ENCODE measurements around the gene CYFIP1. TPM values are rescaled to one million over a fixed set of nuclear protein-coding genes. Genes with fewer than 3 reads are reported as not detected.

CYFIP1 gene
- total RNA-seq, 1 experiment from 2014 or later, result 112 TPM

DNA sequence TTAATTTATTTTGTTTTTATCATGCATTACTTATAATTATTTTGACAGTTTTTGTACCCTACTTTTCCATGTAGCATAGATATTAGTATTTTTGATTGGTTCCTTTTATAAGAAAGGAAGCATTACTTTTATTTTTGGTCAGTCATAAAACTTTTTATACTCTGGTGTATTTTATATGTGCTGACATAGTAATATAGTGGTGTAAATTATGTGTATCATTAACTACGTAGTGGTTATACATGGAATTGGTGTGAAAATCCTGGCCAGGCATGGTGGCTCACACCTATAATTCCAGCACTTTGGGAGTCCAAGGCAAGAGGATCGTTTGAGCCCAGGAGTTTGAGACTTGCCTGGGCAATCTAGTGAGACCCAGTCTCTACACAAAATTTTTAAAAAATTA is 160.5 kb downstream of the CYFIP1 start:
- ChIA-PET CTCF (no interaction called here), POLR2A (ENCODE audit: low non-redundant PET) (no interaction called here)
- TF ChIP-seq, protein P1, sequence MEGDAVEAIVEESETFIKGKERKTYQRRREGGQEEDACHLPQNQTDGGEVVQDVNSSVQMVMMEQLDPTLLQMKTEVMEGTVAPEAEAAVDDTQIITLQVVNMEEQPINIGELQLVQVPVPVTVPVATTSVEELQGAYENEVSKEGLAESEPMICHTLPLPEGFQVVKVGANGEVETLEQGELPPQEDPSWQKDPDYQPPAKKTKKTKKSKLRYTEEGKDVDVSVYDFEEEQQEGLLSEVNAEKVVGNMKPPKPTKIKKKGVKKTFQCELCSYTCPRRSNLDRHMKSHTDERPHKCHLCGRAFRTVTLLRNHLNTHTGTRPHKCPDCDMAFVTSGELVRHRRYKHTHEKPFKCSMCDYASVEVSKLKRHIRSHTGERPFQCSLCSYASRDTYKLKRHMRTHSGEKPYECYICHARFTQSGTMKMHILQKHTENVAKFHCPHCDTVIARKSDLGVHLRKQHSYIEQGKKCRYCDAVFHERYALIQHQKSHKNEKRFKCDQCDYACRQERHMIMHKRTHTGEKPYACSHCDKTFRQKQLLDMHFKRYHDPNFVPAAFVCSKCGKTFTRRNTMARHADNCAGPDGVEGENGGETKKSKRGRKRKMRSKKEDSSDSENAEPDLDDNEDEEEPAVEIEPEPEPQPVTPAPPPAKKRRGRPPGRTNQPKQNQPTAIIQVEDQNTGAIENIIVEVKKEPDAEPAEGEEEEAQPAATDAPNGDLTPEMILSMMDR (conservative IDR thresholded peaks at IDR 0.05; ENCODE audit: low read depth, low read length), result no peak
- TF ChIP-seq EZH2 (IDR thresholded peaks at IDR 0.05; ENCODE audit: borderline replicate concordance, low read depth, low read length, poor library complexity, severe bottlenecking), result no peak
- peaks cover 12% of the 10 kb centered on the region for H3K36me3 ChIP-seq (ENCODE audit: insufficient read depth, low read length, poor library complexity, severe bottlenecking)
- no peak overlapping the region for H3K27ac ChIP-seq (ENCODE audit: low read depth, low read length, poor library complexity, severe bottlenecking)
- no peaks in the 10 kb centered on the region for H3K27me3 ChIP-seq (replicated peaks; ENCODE audit: insufficient read depth, low read depth, low read length, poor library complexity)
- DNase-seq (ENCODE audit: low spot score), result no peak
- BruUV-seq (replicated peaks), result no TSS peak
- H3K4me1 ChIP-seq (ENCODE audit: insufficient read depth, low read length, poor library complexity, severe bottlenecking), result no peaks in the 10 kb centered on the region
- intact Hi-C loops (cut with micrococcal nuclease; ENCODE audit: unreplicated experiment), result no loop called here
- H3K4me3 ChIP-seq (ENCODE audit: low read depth, low read length, poor library complexity, severe bottlenecking), result no peak overlapping the region
- no peaks in the 10 kb centered on the region for H3K9me3 ChIP-seq (ENCODE audit: low read depth, low read length, poor library complexity, severe bottlenecking)

Other genes starting within 250 kb of the CYFIP1 start
- 17.5 and 20.6 TPM in 2 replicates for gene NIPA1, start 193.7 kb downstream of the CYFIP1 start, total RNA-seq (2021)
- 78.8 and 87.2 TPM in 2 replicates for gene NIPA2, start 141.7 kb downstream of the CYFIP1 start, total RNA-seq (2021)
- 31.8 and 31.9 TPM in 2 replicates for gene TUBGCP5, start 59.2 kb upstream of the CYFIP1 start, total RNA-seq (2021)
- gene GOLGA6L1, start 156.5 kb upstream of the CYFIP1 start, total RNA-seq (2021), result not detected in 2 replicates